ENCODE measurements around the gene SPAG5.

SPAG5 gene

DNA sequence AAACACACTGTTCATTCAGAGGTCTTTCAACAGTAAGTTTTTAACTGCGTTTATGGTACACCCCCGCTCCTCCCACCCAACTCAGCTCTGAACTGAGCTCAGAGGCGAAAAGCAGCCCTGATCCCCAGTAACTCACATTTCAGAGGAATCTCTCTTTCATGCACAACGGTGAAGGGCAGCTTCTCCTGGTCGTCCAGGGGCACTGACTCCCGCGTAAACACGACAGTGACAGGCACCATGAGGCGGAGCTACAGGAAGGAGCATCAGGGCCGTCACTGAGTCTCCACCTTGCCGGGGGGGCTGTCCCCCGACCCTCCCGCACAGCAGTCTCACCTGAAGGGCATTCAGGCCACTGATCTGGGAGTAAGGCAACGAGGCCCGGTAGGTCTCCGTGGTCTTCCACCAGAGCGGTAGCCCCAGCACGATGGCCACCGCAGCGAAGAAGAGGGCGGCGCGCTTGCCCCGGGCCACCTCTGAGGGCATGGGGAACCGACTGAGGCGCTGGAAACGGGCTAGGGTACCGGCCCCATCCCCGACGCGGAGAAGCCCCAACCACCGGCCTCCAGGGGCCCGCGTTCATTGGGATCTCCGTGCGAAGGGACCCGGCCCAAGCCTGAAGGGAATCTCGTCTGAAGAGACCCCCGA lies 28.0 kb downstream of the SPAG5 start:
- peak; percentile 64 to 69 for DNase-seq

DNA sequence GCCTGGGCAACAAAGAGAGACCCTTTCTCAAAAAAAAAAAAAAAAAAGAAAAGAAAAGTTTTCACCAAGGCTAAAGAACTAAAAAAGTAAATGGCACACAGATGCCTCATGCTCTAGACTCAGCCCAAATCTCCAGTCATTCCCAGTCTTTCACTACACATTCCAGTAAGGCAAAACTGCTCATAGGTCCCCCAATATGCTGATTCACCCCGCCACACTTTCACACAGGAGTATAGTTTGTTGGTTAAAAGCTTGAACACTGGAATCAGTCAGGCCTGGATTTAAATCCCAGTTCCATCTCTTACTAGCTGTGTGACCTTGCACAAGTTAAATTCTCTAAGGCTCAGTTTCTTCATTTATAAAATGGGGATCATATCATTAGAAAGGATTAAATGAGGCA lies 29.4 kb downstream of the SPAG5 start:
- no peak for DNase-seq

DNA sequence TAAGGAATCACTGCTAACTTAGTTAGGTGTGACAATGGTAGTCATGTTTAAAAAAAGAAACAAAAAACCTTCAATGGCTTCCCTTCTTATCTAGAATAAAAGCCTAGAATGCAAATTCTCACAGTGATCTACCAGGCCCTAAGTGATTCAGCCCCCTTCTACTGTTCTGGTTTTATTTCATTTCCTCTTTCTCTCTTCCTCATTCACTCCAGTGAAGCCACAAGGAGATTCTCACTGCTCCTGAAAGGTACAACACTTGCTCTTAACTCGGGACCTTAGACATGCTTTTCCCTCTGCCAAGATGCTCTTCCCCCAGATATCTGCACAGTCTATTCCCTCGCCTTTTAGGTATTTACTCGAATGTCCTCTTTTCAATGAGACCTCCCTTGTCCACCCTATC lies 31.2 kb downstream of the SPAG5 start:
- DNase-seq = no peak

DNA sequence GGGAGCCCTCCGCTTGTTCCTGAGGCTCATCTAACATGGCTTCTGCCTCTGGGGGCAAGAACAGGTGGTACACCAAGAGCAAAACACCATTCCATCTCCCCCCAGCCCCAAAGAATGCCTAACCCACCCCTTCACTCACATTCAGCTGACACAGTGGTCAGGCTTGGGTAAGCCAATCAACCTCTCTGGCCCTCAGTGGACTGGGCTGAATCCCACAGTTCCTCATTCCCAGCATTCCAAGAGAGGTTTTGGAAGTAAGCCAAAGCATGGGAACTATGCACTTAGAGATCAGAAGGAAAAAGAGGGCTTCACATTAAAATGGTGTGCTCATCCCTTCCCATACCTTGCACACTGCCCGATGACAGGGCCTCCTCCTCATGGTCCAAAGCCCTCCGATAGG lies 35.4 kb downstream of the SPAG5 start:
- no peak for DNase-seq

DNA sequence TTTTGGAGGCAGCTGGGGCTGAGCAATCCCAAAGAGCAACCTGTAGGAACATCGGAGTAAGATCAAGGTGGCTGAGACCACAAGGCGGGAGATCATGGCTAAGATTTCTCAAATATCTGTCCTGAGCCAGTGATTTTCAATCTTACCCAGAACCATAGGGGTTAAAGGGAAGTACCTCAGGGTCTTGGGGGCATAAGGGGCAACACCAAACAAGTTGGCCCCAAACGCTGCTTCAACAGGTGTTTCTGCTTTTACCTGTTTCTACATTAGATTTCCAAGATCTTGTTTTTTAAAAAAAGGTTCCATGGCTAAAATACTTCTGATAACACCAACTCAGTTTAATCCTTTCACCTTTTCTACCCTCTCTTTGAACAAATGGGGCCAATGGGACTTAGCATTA lies 43.8 kb downstream of the SPAG5 start:
- no peak for DNase-seq

DNA sequence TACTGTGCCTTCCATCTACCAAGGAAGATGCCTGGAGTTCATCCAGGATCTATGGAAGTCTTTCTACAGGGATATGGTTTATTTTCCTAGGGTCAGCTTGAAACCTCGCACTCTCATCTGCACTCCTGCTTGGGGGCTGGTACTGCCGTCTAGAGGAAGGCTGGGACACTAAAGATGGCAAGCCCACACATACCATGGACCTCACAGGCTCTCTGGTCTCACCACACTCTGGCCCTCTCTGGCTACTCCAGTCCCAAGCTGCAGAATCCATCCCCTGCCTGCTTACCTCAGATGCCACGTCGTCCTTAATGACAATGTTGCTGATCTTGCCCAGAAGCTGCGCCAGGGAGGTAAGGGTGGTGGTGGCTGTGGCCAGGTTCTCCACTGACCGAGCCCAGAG lies 44.3 kb downstream of the SPAG5 start:
- DNase-seq = no peak

DNA sequence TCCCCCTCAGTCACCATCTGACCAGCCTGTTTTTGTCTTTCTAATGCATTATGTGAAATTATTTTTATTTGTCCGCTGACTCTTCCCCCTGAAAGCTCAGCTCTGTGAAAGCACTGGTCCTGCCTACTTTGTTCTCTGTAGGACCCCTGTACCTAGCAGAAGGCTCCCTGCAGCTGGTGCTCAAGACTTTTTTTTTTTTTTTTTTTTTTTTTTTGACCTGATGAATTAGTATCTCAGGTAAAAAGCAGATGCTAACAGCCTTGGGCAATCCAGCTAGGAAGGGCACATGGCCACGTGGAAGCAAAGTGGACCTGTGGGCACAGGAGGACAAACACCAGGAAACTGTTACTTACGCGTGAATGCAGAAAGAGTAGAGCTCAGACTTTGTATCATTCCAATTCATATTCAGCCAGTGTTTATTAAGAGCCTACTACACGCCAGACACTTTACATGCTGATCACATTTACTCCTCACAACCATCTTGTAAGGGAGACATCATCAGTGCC lies 45.8 kb downstream of the SPAG5 start:
- DNase-seq = no peak

DNA sequence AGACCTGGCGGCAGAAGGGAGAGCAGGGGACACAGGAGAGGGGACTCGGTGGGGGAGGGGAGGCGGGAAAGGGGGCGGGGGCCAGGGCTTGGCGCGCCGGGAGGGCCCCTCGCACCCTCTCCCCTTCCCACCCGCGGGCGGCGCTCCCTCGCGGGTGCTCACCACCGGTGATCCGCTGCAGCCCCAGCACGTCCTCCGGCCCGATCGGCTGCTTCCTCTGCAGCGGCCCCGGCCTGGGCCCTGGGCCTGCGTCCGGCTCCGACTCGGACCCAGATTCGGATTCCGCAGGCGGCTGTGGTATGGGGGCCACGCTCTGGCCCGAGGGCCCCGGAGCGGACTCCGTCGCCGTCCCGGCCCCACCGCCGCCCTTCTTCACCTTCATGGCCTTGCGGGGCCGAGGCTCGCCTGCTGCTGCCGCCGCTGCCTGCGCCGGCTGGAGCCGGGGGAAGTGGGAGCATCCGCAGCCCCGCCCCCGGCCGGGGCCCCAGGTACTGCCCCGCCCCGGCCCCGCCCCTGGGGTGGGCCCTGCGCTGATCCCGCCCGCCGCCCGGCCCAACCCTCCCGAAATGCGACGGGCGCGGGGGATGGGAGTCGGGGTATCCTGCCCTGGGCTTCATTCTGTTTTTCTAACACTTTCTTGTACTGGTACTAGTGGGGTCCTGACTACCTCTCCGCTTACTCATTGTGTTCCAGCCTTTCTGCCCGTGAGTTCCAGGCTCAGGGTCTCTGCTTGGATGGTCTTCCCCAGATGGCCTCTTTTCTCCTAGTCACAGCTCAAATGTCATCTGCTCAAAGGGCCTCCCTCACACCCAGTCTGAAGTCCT lies 46.4 kb downstream of the SPAG5 start, which contains the start of gene UNC119:
Gene UNC119 (minus strand): TSS at position 449 of the 824 bp plus-strand sequence. CDS start 67 bp downstream, at position 382.
- peak; percentile 83 to 90 for DNase-seq

DNA sequence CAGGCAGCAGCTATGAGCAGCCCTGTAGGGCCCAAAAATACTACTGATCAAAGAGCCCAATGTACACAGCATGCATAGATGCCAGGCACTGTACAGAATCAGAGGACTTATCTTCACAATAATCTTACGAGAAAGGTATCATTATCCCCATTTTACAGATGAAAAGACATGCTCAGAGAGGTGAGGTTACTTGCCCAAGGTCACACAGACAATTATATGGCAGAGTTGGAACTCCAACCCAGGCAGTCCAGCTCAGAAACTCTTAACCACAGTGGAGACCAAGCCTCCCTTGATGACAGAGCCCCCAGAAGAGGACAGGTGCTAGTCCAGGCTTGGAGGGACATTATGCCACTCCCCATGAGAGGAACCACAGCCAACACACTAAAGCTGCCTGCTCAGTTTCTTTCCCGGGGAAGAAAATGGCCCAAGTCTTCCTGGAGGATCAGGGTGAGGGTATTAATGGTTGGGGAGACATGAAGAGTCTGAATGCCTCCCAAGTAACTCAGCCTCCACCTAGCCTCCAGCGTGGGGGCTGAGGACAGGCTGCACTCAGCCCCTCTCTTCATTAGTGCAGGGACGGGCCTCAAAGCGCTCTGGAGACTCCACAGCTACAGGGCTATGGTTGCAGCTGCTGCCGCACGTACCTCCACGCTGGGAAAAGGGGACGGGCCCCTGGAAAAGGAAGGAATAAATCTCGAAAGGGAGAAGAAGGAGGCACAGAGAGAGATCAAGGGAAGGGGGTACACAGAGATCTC lies 47.2 kb downstream of the SPAG5 start:
- peak in 1 of 2 experiments; percentile 33 for DNase-seq

DNA sequence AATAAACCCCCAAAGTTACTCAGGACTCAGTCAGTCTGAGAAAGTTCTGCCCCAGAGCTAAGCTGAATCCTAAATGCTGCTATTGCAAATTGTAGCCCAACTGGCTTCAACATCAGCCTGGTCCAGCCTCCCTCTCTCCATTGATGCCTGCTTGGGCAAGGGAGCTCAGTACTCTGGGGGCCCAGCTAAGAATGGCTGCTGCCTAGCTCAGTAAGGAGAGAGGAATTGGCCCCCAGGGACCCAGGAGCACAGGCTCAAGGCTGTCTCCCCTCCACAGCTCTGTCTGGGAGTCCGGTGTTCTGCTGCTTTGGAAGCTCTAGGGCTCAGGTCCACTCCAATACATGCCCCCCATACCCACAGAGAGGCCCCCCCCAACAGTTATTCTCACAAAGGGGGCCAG lies 48.0 kb downstream of the SPAG5 start:
- DNase-seq = no peak

DNA sequence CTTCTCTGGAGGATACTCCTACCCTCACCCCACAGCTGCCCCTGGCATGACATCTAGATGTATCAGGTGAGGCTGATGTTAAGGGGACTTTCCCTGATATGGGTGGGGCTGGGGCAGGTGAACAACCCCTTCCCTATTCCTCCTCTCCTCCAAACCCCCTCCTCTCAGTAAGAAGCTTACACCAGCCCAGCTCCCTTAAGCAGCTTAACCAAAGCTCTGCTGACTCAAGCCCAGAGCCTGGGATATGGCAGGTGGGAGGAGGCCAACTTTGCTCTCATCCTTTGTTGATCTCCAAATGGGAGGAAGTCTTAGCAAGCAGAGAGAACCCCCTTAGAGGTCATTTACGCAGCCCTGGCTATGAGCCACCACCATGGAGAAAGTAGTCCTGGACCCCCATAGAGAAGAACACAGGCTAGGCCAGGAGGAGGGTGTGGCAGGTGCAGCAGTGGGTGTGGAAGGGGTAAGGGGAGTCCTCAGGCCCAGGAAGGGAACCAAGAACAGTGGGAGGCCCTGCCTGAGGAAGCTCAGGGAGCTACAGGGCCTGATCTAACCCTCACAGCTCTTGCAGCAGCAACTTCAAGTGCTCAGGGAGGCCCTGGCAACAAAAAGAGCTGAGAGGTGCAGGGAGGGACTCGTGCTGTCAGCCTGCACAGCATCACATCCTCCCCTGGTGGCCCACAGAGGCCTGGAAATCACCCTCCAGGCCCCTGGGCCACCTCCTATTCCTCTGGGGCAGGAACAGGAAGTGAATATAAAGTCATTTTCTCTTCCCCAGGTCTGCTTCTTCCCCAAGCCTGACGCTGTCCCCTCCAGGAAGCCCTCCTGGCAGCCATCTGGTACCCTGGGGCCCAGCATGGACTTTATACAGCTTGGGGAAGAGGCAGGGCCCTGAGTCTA lies 49.3 kb downstream of the SPAG5 start:
- DNase-seq = peak; percentile 57 to 67

DNA sequence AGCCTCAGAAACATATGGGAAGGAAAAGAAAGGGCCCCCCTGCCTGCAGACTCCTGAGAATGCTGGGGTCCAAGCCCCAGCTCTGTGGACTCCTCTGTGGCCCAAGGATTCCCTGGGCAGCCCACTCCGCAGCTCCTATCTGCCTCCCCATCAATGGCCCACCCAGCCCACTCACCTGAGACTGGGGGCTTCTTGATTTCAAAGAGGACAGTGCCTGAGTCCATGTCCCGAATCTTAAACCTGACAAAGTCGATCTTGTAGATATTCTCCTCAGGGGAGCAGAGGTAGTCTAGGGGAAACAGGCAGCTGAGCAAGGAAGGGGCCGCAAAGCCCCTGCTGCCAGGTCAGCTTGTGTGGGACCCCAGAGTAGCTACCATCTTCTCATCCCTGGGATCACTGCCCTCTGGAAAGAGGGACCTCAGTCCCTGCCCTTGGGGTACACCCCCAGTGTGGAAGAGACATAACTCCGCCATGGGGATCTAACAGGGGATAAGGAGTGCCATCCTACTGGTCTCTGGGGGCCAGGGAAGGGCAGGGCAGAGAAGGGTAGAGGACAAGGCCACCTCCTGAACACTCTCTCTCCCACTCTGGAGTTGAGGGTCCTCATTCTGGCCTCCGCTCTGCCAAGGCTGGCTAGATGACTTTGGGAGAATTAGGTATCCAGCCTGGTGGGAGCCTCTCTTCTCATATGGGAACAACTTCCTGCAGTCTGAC lies 50.3 kb downstream of the SPAG5 start:
- DNase-seq = no peak

DNA sequence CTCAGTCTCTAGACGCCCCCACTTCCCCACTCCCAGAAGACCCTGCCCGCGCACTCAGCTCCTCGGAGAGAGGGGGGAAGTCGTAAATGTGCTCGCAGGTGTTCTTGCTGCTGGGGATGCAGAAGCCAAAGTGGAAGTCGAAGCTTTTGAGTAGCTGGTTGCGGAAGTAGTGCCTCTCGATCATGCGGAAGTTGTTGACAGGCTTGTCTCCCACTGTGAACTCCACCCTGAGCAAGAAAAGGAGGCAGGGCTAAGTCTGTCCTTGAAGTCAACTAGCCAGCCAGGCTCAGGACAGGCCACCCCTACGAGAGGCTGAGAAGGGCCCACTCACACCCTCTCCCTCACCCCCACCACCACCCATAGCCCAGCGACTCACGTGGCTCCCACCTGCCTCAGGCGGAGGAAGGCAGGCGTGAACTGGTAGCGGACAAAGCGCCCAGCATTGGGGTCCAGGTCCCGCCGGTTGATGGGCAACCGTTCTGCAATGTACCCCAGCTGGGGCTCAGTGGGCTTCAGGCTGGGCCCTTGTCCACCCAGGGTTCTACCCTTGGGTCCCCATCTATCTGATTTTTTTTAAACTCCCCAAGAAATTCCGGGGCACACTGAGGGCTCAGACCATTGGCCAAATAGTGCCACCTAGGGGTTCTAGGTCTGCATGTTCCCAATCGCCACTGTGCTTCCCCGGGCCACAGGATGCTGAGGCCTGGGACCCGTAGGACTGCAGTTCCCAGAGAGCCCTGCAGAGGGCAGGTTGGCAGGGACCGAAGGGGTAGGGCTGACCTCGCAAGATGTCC lies 51.0 kb downstream of the SPAG5 start:
- peak; percentile 88 for DNase-seq

DNA sequence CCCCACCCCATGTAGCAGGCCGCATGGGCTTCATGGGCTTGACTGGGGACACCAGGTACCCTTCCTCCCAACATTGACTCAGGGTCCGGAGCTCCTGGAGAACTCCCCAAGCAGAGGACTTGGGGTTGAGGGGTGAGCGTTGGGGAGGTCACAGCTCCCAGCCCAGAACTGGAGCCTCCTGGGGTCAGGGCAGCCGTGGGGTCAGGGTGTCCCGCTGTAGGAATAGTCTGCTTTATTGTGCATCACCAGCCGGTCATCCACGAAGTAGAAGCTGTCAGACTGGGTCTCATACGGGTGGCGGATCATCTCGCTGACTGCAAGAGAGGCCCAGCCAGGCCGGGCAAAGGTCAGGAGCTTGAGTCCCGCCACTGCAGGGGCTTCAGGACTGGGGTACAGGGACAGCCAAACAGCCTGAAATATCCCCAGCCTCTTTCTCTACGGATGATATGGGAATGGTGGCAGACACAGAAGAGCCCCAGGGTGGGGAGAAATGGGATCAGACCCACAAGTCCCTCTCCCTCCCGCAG lies 51.7 kb downstream of the SPAG5 start:
- DNase-seq = no peak

DNA sequence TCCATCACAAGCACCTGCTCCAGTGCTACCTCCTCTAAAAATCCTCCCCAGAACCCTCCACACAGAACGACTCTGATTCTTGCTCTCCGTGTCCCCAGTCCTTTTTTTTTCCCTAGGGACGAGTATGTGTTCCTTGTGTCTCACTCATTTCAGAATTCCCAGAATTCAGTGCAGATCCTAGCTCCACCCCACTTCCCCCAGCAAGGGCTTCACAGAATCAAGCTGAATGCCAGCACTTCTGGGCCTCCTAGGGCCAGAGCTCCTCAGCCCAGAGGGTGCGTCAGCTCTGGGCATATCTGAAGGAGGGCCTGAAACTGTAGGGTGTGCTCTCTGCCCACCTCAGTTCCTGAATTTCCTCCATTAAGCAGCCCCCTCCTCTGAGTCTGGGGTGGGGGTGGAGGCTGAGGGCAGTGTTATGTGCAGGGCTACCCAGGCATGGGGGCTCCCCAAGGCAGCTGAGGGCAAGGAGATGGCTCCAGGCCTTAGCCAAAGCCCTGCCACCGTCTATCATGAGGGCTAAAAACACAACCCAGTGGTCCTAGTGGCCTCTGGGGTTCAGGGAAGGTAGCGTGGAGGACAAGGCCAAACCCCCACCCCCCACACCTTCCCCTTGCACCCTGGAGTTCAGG lies 52.9 kb downstream of the SPAG5 start:
- no peak for DNase-seq

DNA sequence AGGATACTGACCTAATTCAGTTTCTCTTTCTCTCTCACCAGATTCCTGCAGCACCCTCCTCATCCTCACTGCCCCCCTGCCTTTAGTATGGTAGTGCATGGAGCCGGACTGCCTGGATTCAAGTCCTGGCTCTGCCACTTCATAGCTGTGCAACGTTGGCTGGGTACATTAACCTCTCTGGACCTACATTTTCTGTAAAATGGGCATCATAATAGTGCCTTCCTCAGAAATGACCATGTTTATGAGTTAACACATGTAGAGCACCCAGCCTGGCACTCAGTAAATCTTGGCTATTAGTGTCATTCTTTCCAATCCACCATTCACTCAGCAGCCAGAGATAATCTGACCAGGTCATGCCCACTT lies 53.7 kb downstream of the SPAG5 start:
- no peak for DNase-seq

DNA sequence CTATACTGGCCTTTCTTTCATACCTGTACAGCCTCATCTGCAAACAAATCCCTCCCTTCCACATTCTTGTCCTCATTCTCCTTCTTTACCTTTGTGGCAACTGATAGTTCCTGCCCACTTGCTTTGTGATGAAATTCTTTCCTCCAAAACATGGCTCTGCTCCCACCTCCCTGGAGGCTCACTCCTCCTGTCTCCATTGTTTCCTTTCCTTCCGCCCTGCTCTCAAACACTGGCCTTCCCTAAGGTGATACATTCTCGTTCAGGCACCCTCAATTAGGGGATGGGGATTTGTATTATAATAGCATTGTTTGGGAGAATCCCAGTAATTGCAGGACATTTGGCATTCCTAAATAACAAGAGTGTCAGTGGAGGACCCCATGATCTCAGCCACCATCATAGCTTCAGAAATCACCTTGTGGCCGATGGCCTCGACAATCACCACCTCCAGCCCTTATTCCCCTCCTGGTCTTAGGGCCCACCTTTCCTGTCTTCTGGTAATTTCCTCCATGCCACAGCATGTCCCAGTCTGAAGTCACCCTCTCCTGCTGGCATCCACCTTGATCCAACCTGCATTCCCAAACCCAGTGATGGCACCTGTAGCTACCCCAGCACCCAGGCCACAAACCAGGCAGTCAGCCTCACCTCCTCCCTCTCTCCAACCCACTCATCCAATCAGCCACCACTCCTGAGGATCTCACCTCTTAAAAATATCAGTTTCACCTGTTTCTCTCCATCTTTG lies 54.3 kb downstream of the SPAG5 start:
- DNase-seq = no peak

DNA sequence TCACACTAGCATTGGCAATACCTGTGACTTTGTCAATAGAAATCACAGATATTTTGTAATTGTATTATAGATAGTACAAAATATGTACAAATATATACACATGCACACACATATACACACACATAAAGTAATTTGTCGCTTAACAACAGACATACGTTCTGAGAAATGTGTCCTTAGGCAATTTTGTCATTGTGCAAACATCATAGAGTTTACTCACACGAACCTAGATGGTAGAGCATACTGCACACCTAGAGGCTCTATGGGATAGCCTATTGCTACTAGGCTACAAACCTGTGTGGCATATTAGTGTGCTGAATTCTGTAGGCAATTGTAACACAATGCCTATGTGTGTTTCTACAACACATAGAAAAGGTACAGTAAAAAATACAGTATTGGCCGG lies 57.4 kb downstream of the SPAG5 start:
- no peak for DNase-seq

DNA sequence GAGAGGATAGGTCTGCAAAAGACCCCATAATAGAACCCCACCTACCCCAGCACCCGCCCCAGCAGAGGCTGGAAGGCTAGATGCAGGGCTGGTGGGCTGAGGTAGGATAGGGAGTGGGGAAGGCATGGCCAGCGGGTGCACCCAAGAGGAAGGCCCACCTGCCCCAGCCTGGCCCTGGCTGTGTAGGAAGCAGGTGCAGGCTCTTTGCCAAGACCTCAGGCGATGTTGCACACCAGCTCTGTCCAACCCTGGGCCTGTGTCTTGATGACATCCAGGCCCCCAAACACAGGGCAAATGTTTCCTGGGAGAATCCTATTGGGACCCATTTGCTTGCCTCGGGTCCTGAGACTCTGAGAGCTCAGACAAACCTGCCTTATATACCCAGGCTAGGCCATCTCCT lies 58.6 kb downstream of the SPAG5 start:
- no peak for DNase-seq
